Memory B cell (primary cell): ENCODE results near the gene GRIK2.

ENCODE experiments used
- ATAC-seq: fragments of 150-1000 bp; cut with Tn5 transposase; 2 replicates; pipeline ENCODE4 v1.10.0; 2021; ENCODE audit warnings: low read depth, mild to moderate bottlenecking, moderate library complexity
- DNase-seq, 2 donors: peaks; one replicate each; pipeline ENCODE4 v3.0.0; 2022; ENCODE audit warnings: low spot score in 2 of 2
- H3K27ac Mint-ChIP-seq: one replicate; pipeline ENCODE4 v1.8.0; 2022; ENCODE audit warnings: mild to moderate bottlenecking, moderate library complexity, mixed read lengths
- H3K27me3 Mint-ChIP-seq: one replicate; pipeline ENCODE4 v1.8.0; 2022; ENCODE audit warnings: mixed read lengths
- H3K36me3 Mint-ChIP-seq: one replicate; pipeline ENCODE4 v1.8.0; 2022; ENCODE audit warnings: mild to moderate bottlenecking, mixed read lengths
- H3K4me1 Mint-ChIP-seq: one replicate; pipeline ENCODE4 v1.8.0; 2022; ENCODE audit warnings: mixed read lengths
- H3K4me3 Mint-ChIP-seq: one replicate; pipeline ENCODE4 v1.8.0; 2022; ENCODE audit warnings: mild to moderate bottlenecking, moderate library complexity, mixed read lengths
- H3K9me3 Mint-ChIP-seq: one replicate; pipeline ENCODE4 v1.8.0; 2022; ENCODE audit warnings: mixed read lengths

Gene GRIK2

GRCh38 chr6:101956961-101957360 is 563.5 kb downstream of the GRIK2 start:
- no peak for ATAC-seq
- Mint-ChIP-seq H3K27me3 (no peaks in the 10 kb centered on the region), H3K36me3 (no peaks in the 10 kb centered on the region)

GRCh38 chr6:101961357-101961756 is 567.8 kb downstream of the GRIK2 start:
- H3K4me3 Mint-ChIP-seq = no peak overlapping the region
- no peak overlapping the region for H3K27ac Mint-ChIP-seq
- ATAC-seq (no peak), DNase-seq (no peak)
- H3K36me3 Mint-ChIP-seq = no peaks in the 10 kb centered on the region
- no peaks in the 10 kb centered on the region for H3K4me1 Mint-ChIP-seq
- H3K9me3 Mint-ChIP-seq = peaks cover 4% of the 10 kb centered on the region
- H3K27me3 Mint-ChIP-seq = no peaks in the 10 kb centered on the region

More at GRCh38 chr6:101956961-101957360, 563.5 kb downstream of the GRIK2 start:
- DNase-seq = no peak
- H3K4me1 Mint-ChIP-seq = no peaks in the 10 kb centered on the region
- peaks cover 1% of the 10 kb centered on the region for H3K9me3 Mint-ChIP-seq
- no peak overlapping the region for H3K27ac Mint-ChIP-seq
- no peak overlapping the region for H3K4me3 Mint-ChIP-seq

GRCh38 chr6:101980924-101981323 is 587.4 kb downstream of the GRIK2 start:
- Mint-ChIP-seq H3K9me3 (peaks cover 3% of the 10 kb centered on the region), H3K27me3 (no peaks in the 10 kb centered on the region), H3K27ac (no peak overlapping the region), H3K36me3 (no peaks in the 10 kb centered on the region), H3K4me1 (no peaks in the 10 kb centered on the region), H3K4me3 (no peak overlapping the region)
- DNase-seq (no peak), ATAC-seq (no peak)

- Mint-ChIP-seq H3K9me3 (no peaks in the 10 kb centered on the region), H3K27ac (no peak overlapping the region), H3K27me3 (no peaks in the 10 kb centered on the region), H3K4me3 (no peak overlapping the region), H3K4me1 (no peaks in the 10 kb centered on the region), H3K36me3 (no peaks in the 10 kb centered on the region)
- ATAC-seq (no peak), DNase-seq (no peak)
Measured at GRCh38 chr6:101986476-101986875, 593.0 kb downstream of the GRIK2 start.

GRCh38 chr6:101992286-101992685 is 598.8 kb downstream of the GRIK2 start:
- Mint-ChIP-seq H3K9me3 (no peaks in the 10 kb centered on the region), H3K27me3 (no peaks in the 10 kb centered on the region), H3K27ac (no peak overlapping the region), H3K4me3 (no peak overlapping the region), H3K4me1 (no peaks in the 10 kb centered on the region), H3K36me3 (no peaks in the 10 kb centered on the region)
- ATAC-seq (no peak), DNase-seq (no peak)

- no peaks in the 10 kb centered on the region for H3K27me3 Mint-ChIP-seq
- H3K9me3 Mint-ChIP-seq = no peaks in the 10 kb centered on the region
- no peaks in the 10 kb centered on the region for H3K4me1 Mint-ChIP-seq
- H3K4me3 Mint-ChIP-seq = no peak overlapping the region
- H3K36me3 Mint-ChIP-seq = no peaks in the 10 kb centered on the region
- no peak for DNase-seq
- no peak for ATAC-seq
- H3K27ac Mint-ChIP-seq = no peak overlapping the region
Measured at GRCh38 chr6:101994521-101994920, 601.0 kb downstream of the GRIK2 start.

- Mint-ChIP-seq H3K9me3 (no peaks in the 10 kb centered on the region), H3K36me3 (no peaks in the 10 kb centered on the region), H3K4me1 (no peaks in the 10 kb centered on the region), H3K4me3 (no peak overlapping the region), H3K27ac (no peak overlapping the region), H3K27me3 (no peaks in the 10 kb centered on the region)
- ATAC-seq (no peak), DNase-seq (no peak)
Measured at GRCh38 chr6:102015431-102015830, 621.9 kb downstream of the GRIK2 start.

GRCh38 chr6:102022281-102022680 is 628.8 kb downstream of the GRIK2 start:
- H3K9me3 Mint-ChIP-seq = peaks cover 3% of the 10 kb centered on the region
- no peaks in the 10 kb centered on the region for H3K36me3 Mint-ChIP-seq
- DNase-seq (no peak), ATAC-seq (no peak)
- no peaks in the 10 kb centered on the region for H3K4me1 Mint-ChIP-seq
- H3K27ac Mint-ChIP-seq = no peak overlapping the region
- no peaks in the 10 kb centered on the region for H3K27me3 Mint-ChIP-seq
- H3K4me3 Mint-ChIP-seq = no peak overlapping the region

- no peak for DNase-seq
- no peaks in the 10 kb centered on the region for H3K36me3 Mint-ChIP-seq
- no peak for ATAC-seq
- no peak overlapping the region for H3K27ac Mint-ChIP-seq
- H3K4me1 Mint-ChIP-seq = no peaks in the 10 kb centered on the region
- no peak overlapping the region for H3K4me3 Mint-ChIP-seq
- no peaks in the 10 kb centered on the region for H3K27me3 Mint-ChIP-seq
- H3K9me3 Mint-ChIP-seq = peaks cover 3% of the 10 kb centered on the region
Measured at GRCh38 chr6:102022803-102023202, 629.3 kb downstream of the GRIK2 start.

- Mint-ChIP-seq H3K9me3 (peaks cover 3% of the 10 kb centered on the region), H3K36me3 (no peaks in the 10 kb centered on the region), H3K4me3 (no peak overlapping the region), H3K4me1 (no peaks in the 10 kb centered on the region), H3K27me3 (no peaks in the 10 kb centered on the region), H3K27ac (no peak overlapping the region)
- no peak for DNase-seq
- ATAC-seq = no peak
Measured at GRCh38 chr6:102023977-102024657, 630.6 kb downstream of the GRIK2 start.

GRCh38 chr6:102026649-102027048 is 633.1 kb downstream of the GRIK2 start:
- no peaks in the 10 kb centered on the region for H3K27me3 Mint-ChIP-seq
- no peak overlapping the region for H3K4me3 Mint-ChIP-seq
- peaks cover 6% of the 10 kb centered on the region for H3K9me3 Mint-ChIP-seq
- no peaks in the 10 kb centered on the region for H3K4me1 Mint-ChIP-seq
- DNase-seq (no peak), ATAC-seq (no peak)
- H3K27ac Mint-ChIP-seq = no peak overlapping the region
- no peaks in the 10 kb centered on the region for H3K36me3 Mint-ChIP-seq

- no peak for ATAC-seq
- Mint-ChIP-seq H3K27me3 (no peaks in the 10 kb centered on the region), H3K27ac (no peak overlapping the region)
Measured at GRCh38 chr6:102028176-102028575, 634.7 kb downstream of the GRIK2 start.

GRCh38 chr6:102038964-102039363 is 645.5 kb downstream of the GRIK2 start:
- Mint-ChIP-seq H3K27ac (no peak overlapping the region), H3K27me3 (no peaks in the 10 kb centered on the region), H3K9me3 (peaks cover 2% of the 10 kb centered on the region), H3K4me1 (no peaks in the 10 kb centered on the region), H3K4me3 (no peak overlapping the region), H3K36me3 (no peaks in the 10 kb centered on the region)
- ATAC-seq (no peak), DNase-seq (no peak)

More at GRCh38 chr6:102028176-102028575, 634.7 kb downstream of the GRIK2 start:
- H3K9me3 Mint-ChIP-seq = peaks cover 5% of the 10 kb centered on the region
- no peaks in the 10 kb centered on the region for H3K36me3 Mint-ChIP-seq
- DNase-seq = no peak
- no peak overlapping the region for H3K4me3 Mint-ChIP-seq
- no peaks in the 10 kb centered on the region for H3K4me1 Mint-ChIP-seq

GRCh38 chr6:102039441-102039840 is 645.9 kb downstream of the GRIK2 start:
- H3K4me3 Mint-ChIP-seq = no peak overlapping the region
- no peaks in the 10 kb centered on the region for H3K27me3 Mint-ChIP-seq
- H3K9me3 Mint-ChIP-seq = peaks cover 2% of the 10 kb centered on the region
- no peaks in the 10 kb centered on the region for H3K36me3 Mint-ChIP-seq
- DNase-seq = no peak
- no peak overlapping the region for H3K27ac Mint-ChIP-seq
- no peak for ATAC-seq
- H3K4me1 Mint-ChIP-seq = no peaks in the 10 kb centered on the region

- Mint-ChIP-seq H3K27me3 (no peaks in the 10 kb centered on the region), H3K4me3 (no peak overlapping the region), H3K4me1 (no peaks in the 10 kb centered on the region), H3K36me3 (no peaks in the 10 kb centered on the region), H3K9me3 (peaks cover 3% of the 10 kb centered on the region), H3K27ac (no peak overlapping the region)
- no peak for DNase-seq
- no peak for ATAC-seq
Measured at GRCh38 chr6:102051001-102051400, 657.5 kb downstream of the GRIK2 start.
